Measurements from ENCODE around the gene TRMT10C.
"Not testable (repeated sequence)": the region's sequence is repeated elsewhere in the genome, so short reads cannot be mapped to it uniquely, and the experiment has no call there.

Gene TRMT10C

GRCh38 chr3:101611023-101611422, 49.4 kb downstream of the TRMT10C start:
- Mint-ChIP-seq H3K36me3 (ENCODE audit: low read depth) (peaks cover 4% of the 10 kb centered on the region), H3K27me3 (ENCODE audit: low read depth, poor library complexity) (no peaks in the 10 kb centered on the region)

GRCh38 chr3:101613014-101613413, 51.3 kb downstream of the TRMT10C start:
- not testable (repeated sequence) for H3K4me1 Mint-ChIP-seq; H3K36me3 Mint-ChIP-seq (ENCODE audit: low read depth); H3K9me3 Mint-ChIP-seq; H3K4me3 Mint-ChIP-seq; DNase-seq; H3K27me3 Mint-ChIP-seq (ENCODE audit: low read depth, poor library complexity)
- H3K27ac Mint-ChIP-seq = peak overlapping the region; percentile 85

More at GRCh38 chr3:101611023-101611422, 49.4 kb downstream of the TRMT10C start:
- Mint-ChIP-seq H3K9me3 (no peaks in the 10 kb centered on the region), H3K4me3 (no peak overlapping the region), H3K27ac (peak overlapping the region; percentile 39), H3K4me1 (peaks cover 7% of the 10 kb centered on the region)
- TF ChIP-seq CTCF (IDR thresholded peaks at IDR 0.05) = no peak
- no peak for DNase-seq

GRCh38 chr3:101615525-101615924, 53.9 kb downstream of the TRMT10C start:
- no peak for TF ChIP-seq CTCF (IDR thresholded peaks at IDR 0.05)
- no peak for DNase-seq
- peaks cover 7% of the 10 kb centered on the region for H3K4me1 Mint-ChIP-seq
- no peak overlapping the region for H3K27ac Mint-ChIP-seq
- H3K27me3 Mint-ChIP-seq (ENCODE audit: low read depth, poor library complexity) = no peaks in the 10 kb centered on the region
- H3K36me3 Mint-ChIP-seq (ENCODE audit: low read depth) = peaks cover 4% of the 10 kb centered on the region
- H3K9me3 Mint-ChIP-seq = no peaks in the 10 kb centered on the region
- H3K4me3 Mint-ChIP-seq = no peak overlapping the region
